DOHH2 (cell line): ENCODE results near the gene FAM20A.

ENCODE experiments used
- CTCF ChIP-seq: fragments of 200-600 bp; sonication (generic); IDR thresholded peaks from one replicate; pipeline ENCODE4 v1.5.1; 2014; ENCODE audit warnings: antibody characterized with exemption, mild to moderate bottlenecking, low read depth, low read length; ENCODE audit not compliant: poor library complexity, severe bottlenecking
- EZH2phosphoT487 ChIP-seq: fragments of 200-600 bp; sonication (generic); IDR thresholded peaks from 2 replicates; pipeline ENCODE4 v1.6.1; 2017; ENCODE audit warnings: borderline replicate concordance, mild to moderate bottlenecking, antibody characterized with exemption, low read length, moderate library complexity, mixed read lengths

GRCh38 chr17:68610554-68610953 lies 9.4 kb upstream of the FAM20A start:
- TF ChIP-seq EZH2phosphoT487 (no peak), CTCF (no peak)
